CD4-positive, alpha-beta T cell (primary cell): ENCODE measurements around the gene TMEM140. TPM values are rescaled to one million over a fixed set of nuclear protein-coding genes. Genes with fewer than 3 reads are reported as not detected.
"Not testable (repeated sequence)": the region's sequence is repeated elsewhere in the genome, so short reads cannot be mapped to it uniquely, and the experiment has no call there.

Experiments
- ATAC-seq: fragments of 200-7000 bp; cut with Tn5 transposase; one replicate; pipeline ENCODE4 v1.10.0; 2022; ENCODE audit warnings: mild to moderate bottlenecking; ENCODE audit not compliant: poor library complexity
- CTCF ChIA-PET: fragments of 350-600 bp; sonication (Branson Sonifier 250); formaldehyde crosslinking; loops from one replicate; lab custom pipeline; 2021; ENCODE audit warnings: antibody characterized with exemption, inconsistent platforms; lab: Charles Lee
- POLR2A ChIA-PET: fragments of 350-600 bp; sonication (Branson Sonifier 250); formaldehyde crosslinking; loops from one replicate; lab custom pipeline; 2021; ENCODE audit warnings: antibody characterized with exemption, inconsistent platforms; lab: Charles Lee
- DNase-seq, 14 experiments: peaks; one replicate each; pipeline ENCODE4 v3.0.0-alpha.2; 2013 to 2020; ENCODE audit warnings: mixed read lengths in 2 of 14
- H3K27ac ChIP-seq, 2 donors: one replicate each; pipeline versions ENCODE4 v1.5.1 to v1.7.0; 2013; ENCODE audit warnings: low read length in 2 of 2, low read depth in 1 of 2, mild to moderate bottlenecking in 1 of 2
- H3K27me3 ChIP-seq, 2 experiments: 1 replicate in 1 of 2; 2 replicates in 1 of 2; pipeline versions ENCODE4 v1.6.1 to v1.7.0; 2013; ENCODE audit warnings: low read length in 2 of 2, control low read depth in 1 of 2, mild to moderate bottlenecking in 1 of 2, moderate library complexity in 1 of 2; ENCODE audit not compliant: insufficient read depth in 2 of 2, control insufficient read depth in 1 of 2
- H3K36me3 ChIP-seq: one replicate; pipeline ENCODE4 v1.6.1; 2013; ENCODE audit warnings: low read length, control low read depth; ENCODE audit not compliant: insufficient read depth
- H3K4me1 ChIP-seq: one replicate; pipeline ENCODE4 v1.6.1; 2013; ENCODE audit warnings: low read length, control low read depth; ENCODE audit not compliant: insufficient read depth
- H3K4me3 ChIP-seq: one replicate; pipeline ENCODE4 v1.5.1; 2013; ENCODE audit warnings: mild to moderate bottlenecking, low read length, moderate library complexity
- H3K9me3 ChIP-seq, 2 experiments: 1 replicate in 1 of 2; 2 replicates in 1 of 2; pipeline versions ENCODE4 v1.6.1 to v1.7.0; 2013; ENCODE audit warnings: low read length in 2 of 2, mild to moderate bottlenecking in 2 of 2, control low read depth in 1 of 2, moderate library complexity in 1 of 2; ENCODE audit not compliant: control insufficient read depth in 1 of 2, insufficient read depth in 1 of 2
- H3K27ac Mint-ChIP-seq: one replicate; pipeline ENCODE4 v1.8.0; 2020; ENCODE audit warnings: mixed read lengths
- H3K27me3 Mint-ChIP-seq: one replicate; pipeline ENCODE4 v1.8.0; 2021; ENCODE audit warnings: mixed read lengths
- H3K36me3 Mint-ChIP-seq: one replicate; pipeline ENCODE4 v1.8.0; 2021; ENCODE audit warnings: low read depth, mixed read lengths
- H3K4me1 Mint-ChIP-seq: one replicate; pipeline ENCODE4 v1.8.0; 2021; ENCODE audit warnings: low read depth, mixed read lengths
- H3K4me3 Mint-ChIP-seq: one replicate; pipeline ENCODE4 v1.8.0; 2020; ENCODE audit warnings: mild to moderate bottlenecking, mixed read lengths
- H3K9me3 Mint-ChIP-seq: one replicate; pipeline ENCODE4 v1.8.0; 2020; ENCODE audit warnings: mixed read lengths
- CTCF ChIP-seq: fragments of 200-600 bp; IDR thresholded peaks from one replicate; pipeline ENCODE4 v1.8.0; 2022; ENCODE audit warnings: antibody characterized with exemption, mild to moderate bottlenecking
- intact Hi-C, 2 experiments: fragments of 100-400 bp; cut with DNase I in 1 of 2; cut with micrococcal nuclease in 1 of 2; formaldehyde crosslinking; loops; one replicate each; pipeline versions ENCODE4 v1.15.1 to v1.9.0; 2023 to 2025; cut with DNase I, micrococcal nuclease
- total RNA-seq, 174 experiments: library from RNA in 2 of 174; stranded (reverse) in 2 of 174; gene quantifications; one replicate each; pipeline ENCODE4 v1.2.3 and lab custom pipeline; 2021 to 2026

TMEM140 gene
- total RNA-seq, 2 experiments from 2014 or later: 27.7 to 32.2 TPM

GRCh38 chr7:135170274-135170997 is 22.6 kb downstream of the TMEM140 start, which contains the start of gene CYREN:
CYREN (minus strand) TSS chr7:135170707; CDS start chr7:135168922, 1,785 bp downstream.
- Histone ChIP-seq H3K27me3 (no peaks in the 10 kb centered on the region), H3K36me3 (peaks cover 32% of the 10 kb centered on the region), H3K9me3 (no peaks in the 10 kb centered on the region), H3K4me3 (peak within 1 kb of the TSS; percentile 82), H3K27ac (peak within 1 kb of the TSS; percentile 94), H3K4me1 (peaks cover 47% of the 10 kb centered on the region)
- TF ChIP-seq CTCF: peak; percentile 76
- H3K9me3 Mint-ChIP-seq: no peaks in the 10 kb centered on the region
- H3K36me3 Mint-ChIP-seq: peaks cover 45% of the 10 kb centered on the region
- peak within 1 kb of the TSS; percentile 94 for H3K27ac Mint-ChIP-seq
- DNase-seq: peak; percentile 75 to 95 (median 87)
- peak within 1 kb of the TSS; percentile 91 for H3K4me3 Mint-ChIP-seq
- intact Hi-C loops: loop anchor here (1.0 to 5.0 kb wide), 3 partner anchors 22 to 538 kb away; partner anchors contain the start of genes AGBL3 (in 1 of the 2) and TMEM140 (in 1 of the 2)
- ATAC-seq: peak; percentile 77
- ChIA-PET POLR2A (interaction anchor here (0.6 to 4.2 kb wide), 19 partner anchors 10 to 535 kb away, joined by 3 to 111 read pairs (median 4); partner anchors contain the start of genes AGBL3, BPGM, NUP205 and TMEM140), CTCF (interaction anchor here (0.5 to 3.8 kb wide), 24 partner anchors 8 to 713 kb away, joined by 3 to 53 read pairs (median 4); partner anchors contain the start of genes AGBL3, TMEM140 and WDR91)
- H3K4me1 Mint-ChIP-seq: peaks cover 48% of the 10 kb centered on the region
- no peaks in the 10 kb centered on the region for H3K27me3 Mint-ChIP-seq

GRCh38 chr7:135170998-135171481 is 23.2 kb downstream of the TMEM140 start:
- CTCF ChIA-PET: interaction anchor here (0.7 to 3.8 kb wide), 23 partner anchors 9 to 713 kb away, joined by 3 to 53 read pairs (median 4); partner anchors contain the start of genes AGBL3, TMEM140 and WDR91
- POLR2A ChIA-PET: interaction anchor here (0.6 to 4.2 kb wide), 17 partner anchors 10 to 536 kb away, joined by 3 to 111 read pairs (median 4); partner anchors contain the start of genes AGBL3, BPGM, NUP205 and TMEM140
- Histone ChIP-seq H3K4me3 (peak overlapping the region; percentile 82), H3K4me1 (peaks cover 47% of the 10 kb centered on the region), H3K36me3 (peaks cover 28% of the 10 kb centered on the region), H3K27ac (peak overlapping the region; percentile 94)
- not testable (repeated sequence) for DNase-seq, H3K27me3 ChIP-seq, H3K27me3 Mint-ChIP-seq, ATAC-seq, H3K9me3 Mint-ChIP-seq, H3K9me3 ChIP-seq
- peak; percentile 30 for TF ChIP-seq CTCF
- Mint-ChIP-seq H3K27ac (peak overlapping the region; percentile 94), H3K4me3 (peak overlapping the region; percentile 89), H3K36me3 (peaks cover 39% of the 10 kb centered on the region), H3K4me1 (peaks cover 44% of the 10 kb centered on the region)
- intact Hi-C loops: loop anchor here (1.0 to 5.0 kb wide), 3 partner anchors 23 to 539 kb away; partner anchors contain the start of genes AGBL3 (in 1 of the 2) and TMEM140 (in 1 of the 2)

GRCh38 chr7:135171581-135172291 is 23.9 kb downstream of the TMEM140 start:
- Histone ChIP-seq H3K36me3 (peaks cover 21% of the 10 kb centered on the region), H3K4me1 (peaks cover 45% of the 10 kb centered on the region)
- H3K9me3 Mint-ChIP-seq, ATAC-seq, H3K4me3 ChIP-seq, H3K27me3 ChIP-seq, H3K9me3 ChIP-seq, H3K27ac ChIP-seq, DNase-seq, H3K27me3 Mint-ChIP-seq: not testable (repeated sequence)
- H3K27ac Mint-ChIP-seq: peak overlapping the region; percentile 94
- peak overlapping the region; percentile 89 for H3K4me3 Mint-ChIP-seq
- ChIA-PET CTCF (interaction anchor here (0.6 to 3.8 kb wide), 14 partner anchors 17 to 714 kb away, joined by 3 to 53 read pairs (median 4); partner anchors contain the start of genes AGBL3 and TMEM140), POLR2A (interaction anchor here (1.2 to 4.2 kb wide), 7 partner anchors 21 to 525 kb away, joined by 4 to 111 read pairs (median 13); partner anchors contain the start of genes AGBL3, BPGM, TMEM140 and WDR91)
- H3K36me3 Mint-ChIP-seq: peaks cover 37% of the 10 kb centered on the region
- peaks cover 40% of the 10 kb centered on the region for H3K4me1 Mint-ChIP-seq
- intact Hi-C loops: loop anchor here in 1 of 2 experiments (5.0 kb wide), 1 partner anchor 539 kb away; no protein-coding TSS in a partner anchor

GRCh38 chr7:135173916-135174315 is 26.0 kb downstream of the TMEM140 start:
- H3K27me3 ChIP-seq, H3K27ac ChIP-seq, H3K27me3 Mint-ChIP-seq, H3K9me3 Mint-ChIP-seq, H3K27ac Mint-ChIP-seq, DNase-seq, POLR2A ChIA-PET, H3K4me3 Mint-ChIP-seq, H3K36me3 ChIP-seq, ATAC-seq, H3K9me3 ChIP-seq, H3K4me3 ChIP-seq: not testable (repeated sequence)
- CTCF ChIA-PET: interaction anchor here (1.1 kb wide), 1 partner anchor 188 kb away, joined by 4 read pairs; the partner anchor contains the start of gene AGBL3
- intact Hi-C loops: loop anchor here in 1 of 2 experiments (5.0 kb wide), 1 partner anchor 542 kb away; no protein-coding TSS in a partner anchor
- H3K4me1 ChIP-seq: peaks cover 26% of the 10 kb centered on the region
- Mint-ChIP-seq H3K36me3 (peaks cover 25% of the 10 kb centered on the region), H3K4me1 (peaks cover 18% of the 10 kb centered on the region)
